Esophagus muscularis mucosa (tissue), 4 donors: Measurements from ENCODE around the gene QDPR. TPM values are rescaled to one million over a fixed set of nuclear protein-coding genes. Genes with fewer than 3 reads are reported as not detected.
A peak's percentile ranks its signal among the peaks of the same experiment; 100 is the strongest.

Source experiments
- DNase-seq: peaks from one replicate; pipeline ENCODE4 v3.0.0-alpha.2; 2017; ENCODE audit errors: extremely low spot score
- H3K27ac ChIP-seq, 4 donors: fragments of 200-600 bp; sonication (generic); replicated peaks in 1 of 4; 1 replicate in 3 of 4; 2 replicates in 1 of 4; pipeline ENCODE4 v1.5.1; 2016 to 2019; ENCODE audit warnings: mild to moderate bottlenecking in 1 of 4
- H3K27me3 ChIP-seq, 4 donors: fragments of 200-600 bp; sonication (generic); one replicate each; pipeline versions ENCODE4 v1.5.1 to v1.6.0; 2016 to 2019
- H3K36me3 ChIP-seq, 4 donors: fragments of 200-600 bp; sonication (generic); one replicate each; pipeline ENCODE4 v1.5.1; 2016 to 2019
- H3K4me1 ChIP-seq, 4 donors: fragments of 200-600 bp; sonication (generic); one replicate each; pipeline ENCODE4 v1.5.1; 2016 to 2019
- H3K4me3 ChIP-seq, 4 donors: fragments of 200-600 bp; sonication (generic); 1 replicate in 2 of 4; 2 replicates in 2 of 4; pipeline ENCODE4 v1.5.1; 2016 to 2019; ENCODE audit warnings: mild to moderate bottlenecking in 4 of 4, moderate library complexity in 1 of 4
- H3K9me3 ChIP-seq, 4 donors: fragments of 200-600 bp; sonication (generic); 1 replicate in 3 of 4; 2 replicates in 1 of 4; pipeline ENCODE4 v1.5.1; 2016 to 2019
- CTCF ChIP-seq, 3 experiments: fragments of 200-600 bp in 2 of 3; fragments of 450-650 bp in 1 of 3; sonication (generic) in 2 of 3; IDR thresholded peaks; one replicate each; pipeline ENCODE4 v1.5.1; 2017 to 2019; ENCODE audit warnings: antibody characterized with exemption in 3 of 3, mild to moderate bottlenecking in 2 of 3, moderate library complexity in 1 of 3
- EP300 ChIP-seq: sonication (generic); formaldehyde crosslinking; IDR thresholded peaks from one replicate; pipeline ENCODE4 v1.6.1; 2017; ENCODE audit warnings: antibody characterized with exemption
- POLR2A ChIP-seq: fragments of 450-650 bp; IDR thresholded peaks from one replicate; pipeline ENCODE4 v1.6.1; 2017; ENCODE audit warnings: antibody characterized with exemption, moderate library complexity, mild to moderate bottlenecking, low read depth
- POLR2AphosphoS5 ChIP-seq, 2 donors: sonication (generic); formaldehyde crosslinking; IDR thresholded peaks; one replicate each; pipeline ENCODE4 v1.6.1; 2017; ENCODE audit warnings: antibody characterized with exemption in 2 of 2
- WGBS: methylation state at CpG from one replicate; pipeline ENCODE4 v1.1.5; 2018; 5-methylcytosine and 5-hydroxymethylcytosine counted together
- intact Hi-C: fragments of 100-400 bp; cut with DNase I; formaldehyde crosslinking; loops from one replicate; pipeline ENCODE4 v1.15.1; 2023
- total RNA-seq, 4 donors: library from RNA; depleted of rRNA; stranded (reverse); fragments of >200 nt; gene quantifications; one replicate each; pipeline versions ENCODE4 v1.1.0 to v1.2.1, GENCODE V29; 2016

Gene QDPR
- 10 to 100 TPM in 1 of 4 donors, 1 to 10 TPM in 3; 6.4 to 12.7 (median 9.7) TPM for total RNA-seq

GRCh38 chr4:17511950-17512795 lies at the start of gene QDPR:
QDPR (minus strand) TSS chr4:17512090; CDS start chr4:17512054, 36 bp downstream.
- intact Hi-C loops = loop anchor here (2.0 kb wide), 1 partner anchor 65 kb away; the partner anchor contains the start of gene LAP3
- Histone ChIP-seq H3K4me1 (peaks cover 16 to 34% (median 26%) of the 10 kb centered on the region in 4 donors), H3K9me3 (no peaks in the 10 kb centered on the region), H3K4me3 (peak within 1 kb of the TSS; percentile 65 to 85 (median 80)), H3K27ac (peak within 1 kb of the TSS; percentile 75 to 86 (median 81)), H3K36me3 (peaks cover 0 to 23% (median 16%) of the 10 kb centered on the region in 4 donors), H3K27me3 (peaks cover 0 to 5% (median 0%) of the 10 kb centered on the region in 4 donors)
- TF ChIP-seq EP300 (no peak), POLR2AphosphoS5 (IDR thresholded peaks at IDR 0.05) (peak in 1 of 2 donors; percentile 19), CTCF (IDR thresholded peaks at IDR 0.05) (peak in 2 of 3 experiments; percentile 47 to 55), POLR2A (no peak)
- DNase-seq = no peak
- 3% methylated on average over 19 of the region's 65 CpGs for WGBS

- Histone ChIP-seq H3K27ac (no peak overlapping the region), H3K27me3 (no peaks in the 10 kb centered on the region), H3K4me1 (no peaks in the 10 kb centered on the region), H3K36me3 (no peaks in the 10 kb centered on the region), H3K4me3 (no peak overlapping the region), H3K9me3 (no peaks in the 10 kb centered on the region)
- WGBS = 98% methylated on average over 6 of the region's 8 CpGs
- DNase-seq = no peak
- intact Hi-C loops = no loop called here
- no peak for TF ChIP-seq EP300
- no peak for TF ChIP-seq CTCF (IDR thresholded peaks at IDR 0.05)
- TF ChIP-seq POLR2A = no peak
- no peak for TF ChIP-seq POLR2AphosphoS5 (IDR thresholded peaks at IDR 0.05)
These were observed 49.5 kb upstream of the QDPR start for GRCh38 chr4:17561195-17561909.

- intact Hi-C loops = no loop called here
- WGBS = 83% methylated on average over 6 of the region's 6 CpGs
These were observed 48.3 kb upstream of the QDPR start for GRCh38 chr4:17560065-17560673.

GRCh38 chr4:17559709-17560048 lies 47.8 kb upstream of the QDPR start:
- DNase-seq = no peak
- WGBS = 99% methylated on average over 3 of the region's 3 CpGs
- Histone ChIP-seq H3K27me3 (peaks cover 0 to 10% (median 0%) of the 10 kb centered on the region in 4 donors), H3K36me3 (no peaks in the 10 kb centered on the region), H3K27ac (no peak overlapping the region), H3K4me1 (no peaks in the 10 kb centered on the region), H3K4me3 (no peak overlapping the region), H3K9me3 (no peaks in the 10 kb centered on the region)
- intact Hi-C loops = no loop called here
- no peak for TF ChIP-seq POLR2A
- TF ChIP-seq EP300 = no peak
- TF ChIP-seq POLR2AphosphoS5 (IDR thresholded peaks at IDR 0.05) = no peak

More at GRCh38 chr4:17560065-17560673, 48.3 kb upstream of the QDPR start:
- Histone ChIP-seq H3K36me3 (no peaks in the 10 kb centered on the region), H3K4me3 (no peak overlapping the region), H3K27me3 (peaks cover 0 to 5% (median 0%) of the 10 kb centered on the region in 4 donors), H3K27ac (no peak overlapping the region), H3K9me3 (no peaks in the 10 kb centered on the region), H3K4me1 (no peaks in the 10 kb centered on the region)
- DNase-seq = no peak
- TF ChIP-seq EP300 (no peak), CTCF (IDR thresholded peaks at IDR 0.05) (no peak)
